ENCODE data around the gene MTM1. TPM values are rescaled to one million over a fixed set of nuclear protein-coding genes. Genes with fewer than 3 reads are reported as not detected.

Gene MTM1
- polyA plus RNA-seq, 1 of the 3 experiments (the other 2 are of a cell fraction), result 2.7 TPM

- Histone ChIP-seq H3F3A (replicated peaks; ENCODE audit: insufficient read depth) (no peaks in the 10 kb centered on the region), H3K9ac (no peak overlapping the region), H3K9me3 (no peaks in the 10 kb centered on the region), H3K9me2 (no peaks in the 10 kb centered on the region), H3K36me3 (replicated peaks in 1 of 2; ENCODE audit: control insufficient read depth in 1 of 2, insufficient read depth in 2 of 2, low read length in 1 of 2) (no peaks in the 10 kb centered on the region), H3K79me2 (ENCODE audit: insufficient read depth) (peaks cover 24% of the 10 kb centered on the region), H2AFZ (ENCODE audit: low read depth) (no peak overlapping the region), H3K4me1 (ENCODE audit: control insufficient read depth in 1 of 2, insufficient read depth in 2 of 2, low read depth in 1 of 2, low read length in 1 of 2) (no peaks in the 10 kb centered on the region; a peak in 1 of 4 replicates), H3K4me3 (ENCODE audit: low read depth in 2 of 2, low read length in 1 of 2) (no peak overlapping the region), H3K4me2 (peak overlapping the region; percentile 37; the same call in 1 of the 2 replicates), H3K27me3 (ENCODE audit: insufficient read depth) (no peaks in the 10 kb centered on the region), H3K27ac (ENCODE audit: low read depth in 2 of 2, low read length in 1 of 2) (no peak overlapping the region), H4K20me1 (ENCODE audit: insufficient read depth) (no peaks in the 10 kb centered on the region)
- ChIA-PET POLR2A (no interaction called here), CTCF (no interaction called here)
- WGBS (ENCODE audit: low lambda C conversion rate), result 50% methylated on average over 3 of the region's 3 CpGs
- no peak for DNase-seq
- TF ChIP-seq POLR2AphosphoS5 (IDR thresholded peaks at IDR 0.05; ENCODE audit: low read depth, low read length) (no peak), RCOR1 (IDR thresholded peaks at IDR 0.05; ENCODE audit: low read length) (no peak), RFX5 (IDR thresholded peaks at IDR 0.05; ENCODE audit: low read length) (no peak), EP300 (IDR thresholded peaks at IDR 0.05; ENCODE audit: borderline replicate concordance in 1 of 2, low read depth in 1 of 2, low read length in 1 of 2) (no peak), TEAD4 (IDR thresholded peaks at IDR 0.05; ENCODE audit: borderline replicate concordance, insufficient read depth) (no peak), ELF1 (IDR thresholded peaks at IDR 0.05) (no peak)
These were observed 2.1 kb downstream of the MTM1 start for GRCh38 chrX:150570512-150570911.

GRCh38 chrX:150572206-150572605 is 3.8 kb downstream of the MTM1 start:
- no peak for DNase-seq
- H3F3A ChIP-seq (replicated peaks; ENCODE audit: insufficient read depth), result no peaks in the 10 kb centered on the region
- no peaks in the 10 kb centered on the region for H3K9me3 ChIP-seq
- no peak overlapping the region for H3K4me3 ChIP-seq (ENCODE audit: low read depth in 2 of 2, low read length in 1 of 2)
- ChIA-PET CTCF (interaction anchor here (0.8 kb wide), 1 partner anchor 15 kb away, joined by 3 read pairs; no protein-coding TSS in a partner anchor), POLR2A (no interaction called here)
- H3K4me1 ChIP-seq (ENCODE audit: control insufficient read depth in 1 of 2, insufficient read depth in 2 of 2, low read depth in 1 of 2, low read length in 1 of 2), result no peaks in the 10 kb centered on the region; a peak in 1 of 4 replicates
- no peaks in the 10 kb centered on the region for H3K9me2 ChIP-seq
- H2AFZ ChIP-seq (ENCODE audit: low read depth), result no peak overlapping the region
- no peaks in the 10 kb centered on the region for H3K36me3 ChIP-seq (replicated peaks in 1 of 2; ENCODE audit: control insufficient read depth in 1 of 2, insufficient read depth in 2 of 2, low read length in 1 of 2)
- no peak overlapping the region for H3K4me2 ChIP-seq
- no peaks in the 10 kb centered on the region for H4K20me1 ChIP-seq (ENCODE audit: insufficient read depth)
- H3K79me2 ChIP-seq (ENCODE audit: insufficient read depth), result peaks cover 24% of the 10 kb centered on the region
- no peaks in the 10 kb centered on the region for H3K27me3 ChIP-seq (ENCODE audit: insufficient read depth)
- no peak overlapping the region for H3K27ac ChIP-seq (ENCODE audit: low read depth in 2 of 2, low read length in 1 of 2)
- no peak overlapping the region for H3K9ac ChIP-seq
- TF ChIP-seq TAF1 (IDR thresholded peaks at IDR 0.05; ENCODE audit: borderline replicate concordance, low read depth, low read length) (no peak), FOSL2 (IDR thresholded peaks at IDR 0.05; ENCODE audit: borderline replicate concordance, low read depth) (no peak), SMC3 (IDR thresholded peaks at IDR 0.05; ENCODE audit: low read depth, low read length) (no peak), JUND (IDR thresholded peaks at IDR 0.05) (no peak), REST (IDR thresholded peaks at IDR 0.05; ENCODE audit: low read depth, low read length) (no peak)
- TF ChIP-seq, protein P1, sequence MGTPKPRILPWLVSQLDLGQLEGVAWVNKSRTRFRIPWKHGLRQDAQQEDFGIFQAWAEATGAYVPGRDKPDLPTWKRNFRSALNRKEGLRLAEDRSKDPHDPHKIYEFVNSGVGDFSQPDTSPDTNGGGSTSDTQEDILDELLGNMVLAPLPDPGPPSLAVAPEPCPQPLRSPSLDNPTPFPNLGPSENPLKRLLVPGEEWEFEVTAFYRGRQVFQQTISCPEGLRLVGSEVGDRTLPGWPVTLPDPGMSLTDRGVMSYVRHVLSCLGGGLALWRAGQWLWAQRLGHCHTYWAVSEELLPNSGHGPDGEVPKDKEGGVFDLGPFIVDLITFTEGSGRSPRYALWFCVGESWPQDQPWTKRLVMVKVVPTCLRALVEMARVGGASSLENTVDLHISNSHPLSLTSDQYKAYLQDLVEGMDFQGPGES (IDR thresholded peaks at IDR 0.05; ENCODE audit: low read depth, low read length), result no peak
- WGBS (ENCODE audit: low lambda C conversion rate), result 50% methylated on average over 1 of the region's 1 CpG
